HepG2 (cell line): Measurements from ENCODE around the gene BRD3. TPM values are rescaled to one million over a fixed set of nuclear protein-coding genes. Genes with fewer than 3 reads are reported as not detected.

Experiments used
- BRF2 ChIP-seq: sonication (generic); formaldehyde crosslinking; IDR thresholded peaks from 2 replicates; pipeline ENCODE4 v1.8.1; 2022; ENCODE audit warnings: mild to moderate bottlenecking, missing genetic modification reagents
- ESRRA ChIP-seq: sonication (generic); formaldehyde crosslinking; IDR thresholded peaks from 2 replicates; pipeline ENCODE4 v1.5.1; 2020; ENCODE audit warnings: mild to moderate bottlenecking, low read depth, missing genetic modification reagents
- ETV6 ChIP-seq: sonication (generic); formaldehyde crosslinking; conservative IDR thresholded peaks from 2 replicates; pipeline ENCODE4 v1.4.0; 2020; ENCODE audit warnings: missing genetic modification reagents
- FOXP4 ChIP-seq: sonication (generic); formaldehyde crosslinking; IDR thresholded peaks from 2 replicates; pipeline ENCODE4 v1.4.0; 2020; ENCODE audit warnings: missing genetic modification reagents
- GATAD1 ChIP-seq: IDR thresholded peaks from 2 replicates; pipeline ENCODE4 v1.6.1; 2016; ENCODE audit warnings: missing genetic modification reagents, missing compliant biosample characterization
- GLMP ChIP-seq: sonication (generic); formaldehyde crosslinking; IDR thresholded peaks from 2 replicates; pipeline ENCODE4 v1.9.0; 2021; ENCODE audit warnings: missing genetic modification reagents, mild to moderate bottlenecking, borderline replicate concordance
- IRF1 ChIP-seq: sonication (generic); formaldehyde crosslinking; IDR thresholded peaks from 2 replicates; pipeline ENCODE4 v1.4.0; 2020; ENCODE audit warnings: low read depth, mild to moderate bottlenecking, missing genetic modification reagents
- NAIF1 ChIP-seq: sonication (generic); formaldehyde crosslinking; IDR thresholded peaks from 2 replicates; pipeline ENCODE4 v1.5.0; 2020; ENCODE audit warnings: mild to moderate bottlenecking, missing genetic modification reagents, borderline replicate concordance
- PCBP2 ChIP-seq: fragments of 200-400 bp; formaldehyde crosslinking; optimal IDR thresholded peaks from 2 replicates; pipeline ENCODE3; 2018; ENCODE audit warnings: low read length, low read depth; ENCODE audit not compliant: poor library complexity, severe bottlenecking
- RBAK ChIP-seq: sonication (generic); formaldehyde crosslinking; IDR thresholded peaks from 2 replicates; pipeline ENCODE4 v1.5.1; 2020; ENCODE audit warnings: mild to moderate bottlenecking, missing genetic modification reagents
- SIN3A ChIP-seq: IDR thresholded peaks from 2 replicates; pipeline ENCODE4 v1.6.1; 2011; ENCODE audit warnings: low read depth, mild to moderate bottlenecking, control low read depth, low read length, borderline replicate concordance
- ZFAT ChIP-seq: sonication (generic); formaldehyde crosslinking; conservative IDR thresholded peaks from 2 replicates; pipeline ENCODE4 v1.8.1; 2023; ENCODE audit warnings: missing genetic modification reagents, inconsistent platforms
- ZNF503 ChIP-seq: sonication (generic); formaldehyde crosslinking; IDR thresholded peaks from 2 replicates; pipeline ENCODE4 v1.4.0; 2020; ENCODE audit warnings: missing genetic modification reagents
- ZNF563 ChIP-seq: sonication (generic); formaldehyde crosslinking; IDR thresholded peaks from 2 replicates; pipeline ENCODE4 v1.8.0; 2022; ENCODE audit warnings: mild to moderate bottlenecking, moderate library complexity, missing genetic modification reagents
- ZNF660 ChIP-seq: sonication (generic); formaldehyde crosslinking; IDR thresholded peaks from 2 replicates; pipeline ENCODE4 v1.5.1; 2020; ENCODE audit warnings: mild to moderate bottlenecking, low read depth, missing genetic modification reagents, borderline replicate concordance
- polyA plus RNA-seq, 8 experiments: library from polyadenylated mRNA; depleted of rRNA in 3 of 8; stranded (reverse) in 7 of 8; unstranded in 1 of 8; fragments of >200 nt; fragmentation: Illumina TruSeq in 4 of 8; extraction: Trizol in 4 of 8; gene quantifications; 2 replicates each; pipeline versions ENCODE4 v1.2.1 to v1.2.3, GENCODE V29; 2011 to 2016; ENCODE audit warnings: low read depth in 4 of 8, missing spikeins in 1 of 8, mixed read lengths in 1 of 8; ENCODE audit not compliant: insufficient read depth in 1 of 8
- total RNA-seq, 5 experiments: library from RNA; depleted of rRNA; stranded (reverse); fragments of >200 nt; fragmentation: Illumina TruSeq; extraction: Trizol; gene quantifications; 2 replicates each; pipeline ENCODE4 v1.2.3, GENCODE V29; 2016; ENCODE audit warnings: low read depth in 1 of 5
- TF ChIP-seq, protein P1 (sequence below): sonication (generic); formaldehyde crosslinking; IDR thresholded peaks from 2 replicates; pipeline ENCODE4 v1.4.0; 2020; ENCODE audit warnings: missing genetic modification reagents, borderline replicate concordance
- TF ChIP-seq, protein P2 (sequence below), 2 experiments: sonication (generic) in 1 of 2; formaldehyde crosslinking in 1 of 2; IDR thresholded peaks; 2 replicates each; pipeline versions ENCODE4 v1.4.0 to v1.6.1; 2018 to 2020; ENCODE audit warnings: missing genetic modification reagents in 2 of 2, borderline replicate concordance in 1 of 2, low read depth in 1 of 2, mild to moderate bottlenecking in 1 of 2, missing biosample characterization in 1 of 2

BRD3 gene
- total and polyA plus RNA-seq, 2 of the 13 experiments (the other 11 are each of a cell fraction or from before 2014, with no cell fraction given): 5.9 to 12.9 TPM

DNA sequence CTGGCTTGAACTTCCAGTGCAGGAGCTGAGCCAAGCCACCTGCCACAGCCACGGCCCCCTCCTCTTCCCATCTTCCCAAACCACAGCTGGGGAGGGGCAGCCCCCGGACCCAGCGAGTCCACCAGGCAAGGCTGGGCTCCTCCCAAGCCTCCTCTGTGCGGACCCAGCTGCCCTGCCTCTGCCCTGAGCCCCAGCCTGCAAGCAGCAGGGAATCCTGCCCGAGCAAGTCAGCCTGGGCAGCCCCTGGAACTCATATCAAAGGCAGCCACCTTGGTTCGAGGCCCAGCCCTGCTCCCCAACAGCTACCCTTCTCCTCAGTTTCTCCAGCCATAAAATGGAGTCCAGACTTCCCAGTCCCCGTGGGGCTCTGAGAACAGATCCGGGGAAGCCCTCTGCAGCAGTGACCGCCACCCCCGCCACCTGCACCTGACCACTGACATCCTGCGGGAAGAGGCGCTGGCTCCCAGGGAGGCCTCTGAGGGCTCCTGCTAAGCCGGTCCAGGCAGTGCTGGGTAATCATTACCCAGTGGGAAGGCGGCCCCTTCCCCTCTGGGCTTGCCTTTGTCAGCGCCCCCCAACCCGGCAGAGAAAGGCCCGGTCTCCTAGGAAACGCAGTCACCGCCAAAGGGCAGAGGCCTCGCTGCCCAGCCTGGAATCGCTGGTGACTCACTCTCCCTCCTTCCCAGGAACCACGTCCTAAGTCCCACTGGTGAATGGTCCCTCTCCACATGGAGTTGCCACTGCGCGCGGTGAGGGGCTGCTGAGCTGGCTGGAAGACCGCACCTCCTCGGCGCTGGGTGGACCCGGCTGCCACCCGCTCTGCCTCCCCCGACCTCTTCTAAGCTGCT, 77.2 kb downstream of the BRD3 start (continued):
- no peak for TF ChIP-seq GLMP (CRISPR knock-in tag)
- TF ChIP-seq, protein P1, sequence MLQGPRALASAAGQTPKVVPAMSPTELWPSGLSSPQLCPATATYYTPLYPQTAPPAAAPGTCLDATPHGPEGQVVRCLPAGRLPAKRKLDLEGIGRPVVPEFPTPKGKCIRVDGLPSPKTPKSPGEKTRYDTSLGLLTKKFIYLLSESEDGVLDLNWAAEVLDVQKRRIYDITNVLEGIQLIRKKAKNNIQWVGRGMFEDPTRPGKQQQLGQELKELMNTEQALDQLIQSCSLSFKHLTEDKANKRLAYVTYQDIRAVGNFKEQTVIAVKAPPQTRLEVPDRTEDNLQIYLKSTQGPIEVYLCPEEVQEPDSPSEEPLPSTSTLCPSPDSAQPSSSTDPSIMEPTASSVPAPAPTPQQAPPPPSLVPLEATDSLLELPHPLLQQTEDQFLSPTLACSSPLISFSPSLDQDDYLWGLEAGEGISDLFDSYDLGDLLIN: no peak
- peak; percentile 69; the same call in 1 of the 2 replicates for TF ChIP-seq GATAD1 (CRISPR knock-in tag)
- TF ChIP-seq ETV6 (CRISPR knock-in tag): no peak
- no peak for TF ChIP-seq RBAK (CRISPR knock-in tag)
- no peak for TF ChIP-seq BRF2 (CRISPR knock-in tag)
- no peak for TF ChIP-seq IRF1 (CRISPR knock-in tag)
- TF ChIP-seq ESRRA (CRISPR knock-in tag): no peak
- TF ChIP-seq ZNF660 (CRISPR knock-in tag): no peak
- TF ChIP-seq ZNF563 (CRISPR knock-in tag): no peak
- peak; percentile 63; the same call in 1 of the 2 replicates for TF ChIP-seq FOXP4 (CRISPR knock-in tag)
- no peak for TF ChIP-seq ZFAT (CRISPR knock-in tag)
- no peak for TF ChIP-seq ZNF503 (CRISPR knock-in tag)
- TF ChIP-seq PCBP2: no peak
- no peak for TF ChIP-seq NAIF1 (CRISPR knock-in tag)
- TF ChIP-seq, protein P2, sequence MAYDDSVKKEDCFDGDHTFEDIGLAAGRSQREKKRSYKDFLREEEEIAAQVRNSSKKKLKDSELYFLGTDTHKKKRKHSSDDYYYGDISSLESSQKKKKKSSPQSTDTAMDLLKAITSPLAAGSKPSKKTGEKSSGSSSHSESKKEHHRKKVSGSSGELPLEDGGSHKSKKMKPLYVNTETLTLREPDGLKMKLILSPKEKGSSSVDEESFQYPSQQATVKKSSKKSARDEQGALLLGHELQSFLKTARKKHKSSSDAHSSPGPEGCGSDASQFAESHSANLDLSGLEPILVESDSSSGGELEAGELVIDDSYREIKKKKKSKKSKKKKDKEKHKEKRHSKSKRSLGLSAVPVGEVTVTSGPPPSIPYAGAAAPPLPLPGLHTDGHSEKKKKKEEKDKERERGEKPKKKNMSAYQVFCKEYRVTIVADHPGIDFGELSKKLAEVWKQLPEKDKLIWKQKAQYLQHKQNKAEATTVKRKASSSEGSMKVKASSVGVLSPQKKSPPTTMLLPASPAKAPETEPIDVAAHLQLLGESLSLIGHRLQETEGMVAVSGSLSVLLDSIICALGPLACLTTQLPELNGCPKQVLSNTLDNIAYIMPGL (CRISPR knock-in tag; IDR thresholded peaks at IDR 0.05; ENCODE audit: borderline replicate concordance in 1 of 2, low read depth in 1 of 2): peak; percentile 68 to 71; a peak in 2 of 4 replicates
- peak; percentile 99 for TF ChIP-seq SIN3A
